Activated T-helper 1 cell treated with Interleukin-2 at 50 U/mL for 16 hours (primary cell): Measurements from ENCODE around the gene KEAP1.
A peak's percentile ranks its signal among the peaks of the same experiment; 100 is the strongest.
"Not testable (repeated sequence)": the region's sequence is repeated elsewhere in the genome, so short reads cannot be mapped to it uniquely, and the experiment has no call there.

ENCODE experiments used
- DNase-seq: peaks from one replicate; pipeline ENCODE4 v3.0.0-alpha.2; 2020; ENCODE audit warnings: low read depth

The KEAP1 gene

DNA sequence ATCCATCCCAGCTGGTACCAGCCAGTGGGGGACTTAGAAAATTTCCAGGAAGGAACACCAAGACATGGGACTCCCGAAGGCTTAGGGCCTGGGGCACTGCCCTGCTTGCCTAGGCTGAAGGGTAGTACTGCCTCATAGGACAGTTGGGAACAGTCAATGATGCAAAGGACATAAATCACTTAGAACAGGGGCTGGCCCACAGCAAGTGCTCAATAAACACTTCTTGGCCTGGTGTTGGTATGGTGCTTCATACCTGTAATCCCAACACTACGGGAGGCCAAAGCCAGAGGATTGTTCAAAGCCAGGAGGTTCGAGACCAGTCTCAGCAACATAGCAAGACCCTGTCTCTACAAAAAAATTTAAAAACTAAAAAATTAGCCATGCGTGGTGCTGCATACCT lies 5.8 kb downstream of the KEAP1 start:
- no peak for DNase-seq

DNA sequence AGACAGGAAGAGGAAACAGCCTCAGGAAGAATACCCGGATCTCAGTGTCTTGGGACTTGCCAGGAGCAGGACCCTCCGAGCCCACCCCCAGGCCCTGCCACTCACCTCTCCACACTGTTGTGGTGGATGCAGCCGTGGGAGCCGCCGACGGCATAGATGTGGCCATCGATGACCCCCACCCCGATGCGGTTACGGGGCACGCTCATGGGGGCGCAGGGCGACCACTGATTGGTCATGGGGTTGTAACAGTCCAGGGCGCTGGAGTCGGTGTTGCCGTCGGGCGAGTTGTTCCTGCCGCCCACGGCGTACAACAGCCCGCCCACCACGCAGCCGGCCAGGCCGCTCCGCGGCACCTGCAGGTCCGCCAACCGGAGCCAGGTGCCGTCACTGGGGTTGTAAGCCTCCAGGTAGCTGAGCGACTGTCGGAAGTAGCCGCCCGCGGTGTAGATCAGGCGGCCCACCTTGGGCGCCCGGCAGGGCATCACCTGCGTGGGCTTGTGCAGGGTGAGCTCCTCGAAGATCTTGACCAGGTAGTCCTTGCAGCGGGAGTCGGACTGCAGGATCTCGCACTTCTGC lies 11.6 kb downstream of the KEAP1 start:
- no peak for DNase-seq

DNA sequence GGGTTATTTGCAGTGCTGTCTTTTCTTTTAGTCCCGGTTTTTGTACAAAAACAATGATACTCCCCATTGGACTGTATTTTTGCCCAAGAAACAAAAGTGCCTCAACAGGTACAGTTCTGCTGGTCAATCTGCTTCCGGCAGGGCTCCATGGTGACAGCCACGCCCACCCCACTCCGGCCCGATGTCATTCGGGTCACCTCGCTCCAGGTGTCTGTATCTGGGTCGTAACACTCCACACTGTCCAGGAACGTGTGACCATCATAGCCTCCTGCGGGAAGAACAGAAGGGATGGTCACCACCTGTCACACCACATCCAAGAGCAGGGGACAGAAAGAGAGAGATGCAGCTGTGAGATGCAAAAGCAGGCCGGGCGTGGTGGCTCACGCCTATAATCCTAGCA lies 16.6 kb downstream of the KEAP1 start:
- no peak for DNase-seq

DNA sequence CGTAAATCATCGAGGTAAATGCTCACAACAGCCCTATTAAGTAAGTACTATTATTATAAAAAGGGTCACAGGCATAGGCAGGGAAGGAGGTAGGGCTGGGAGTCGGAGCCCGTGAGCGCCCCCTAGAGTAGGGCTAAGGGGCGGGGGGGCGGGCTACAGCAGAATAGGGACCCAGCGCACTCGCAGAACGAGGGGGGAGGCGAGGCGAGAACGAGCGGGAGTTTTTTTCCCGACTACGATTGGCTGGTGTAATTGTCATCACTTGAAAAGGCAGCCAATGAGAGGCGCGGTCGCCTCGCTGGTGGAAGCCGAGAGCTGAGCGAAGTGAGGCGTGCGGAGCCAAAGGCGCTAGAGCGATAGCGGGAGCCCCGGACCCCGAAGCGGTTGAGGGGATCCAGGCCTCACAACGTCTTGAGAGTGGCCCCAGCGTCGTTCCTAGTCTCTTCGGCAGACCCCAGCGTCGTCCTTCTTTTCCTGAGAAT lies 24.2 kb downstream of the KEAP1 start:
- DNase-seq = peak; percentile 79

DNA sequence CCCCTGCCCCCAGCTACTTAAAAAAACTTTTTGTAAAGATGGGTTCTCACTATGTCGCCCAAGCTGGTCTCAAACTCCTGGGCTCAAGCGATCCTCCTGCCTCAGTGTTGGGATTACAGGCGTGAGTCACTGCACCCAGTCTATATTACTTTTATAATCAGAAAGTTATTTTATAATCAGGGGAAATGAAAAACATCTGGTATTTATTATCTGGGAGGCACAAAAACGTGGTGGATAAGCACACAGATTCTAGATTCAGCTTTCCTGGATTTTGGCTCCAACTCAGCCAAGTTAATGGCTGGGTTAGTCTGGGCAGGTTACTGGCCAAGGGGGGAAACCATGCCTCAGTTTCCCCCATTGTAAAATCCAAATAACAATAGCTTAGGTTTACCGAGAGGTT lies 24.7 kb downstream of the KEAP1 start:
- DNase-seq = no peak

DNA sequence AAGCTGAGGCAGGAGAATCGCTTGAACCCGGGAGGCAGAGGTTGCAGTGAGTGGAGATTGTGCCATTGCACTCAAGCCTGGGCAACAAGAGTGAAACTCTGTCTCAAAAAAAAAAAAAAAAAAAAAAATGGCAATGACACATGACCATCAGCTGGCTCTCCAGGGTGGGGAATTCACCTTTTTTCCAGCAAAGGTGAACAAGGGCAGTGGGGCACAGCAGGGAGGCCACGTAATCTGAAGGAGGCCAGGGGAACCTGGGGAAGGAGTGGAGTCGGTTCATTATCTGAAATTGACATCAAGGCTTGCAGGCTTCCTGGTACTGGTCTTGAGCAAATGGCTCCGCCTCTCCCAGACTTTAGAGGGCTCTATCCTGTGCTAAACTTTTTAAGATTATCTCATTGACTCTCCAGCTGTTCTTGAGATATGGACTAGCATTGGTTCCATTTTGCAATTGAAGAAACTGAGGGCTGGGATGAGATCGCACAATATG lies 28.1 kb downstream of the KEAP1 start:
- no peak for DNase-seq

DNA sequence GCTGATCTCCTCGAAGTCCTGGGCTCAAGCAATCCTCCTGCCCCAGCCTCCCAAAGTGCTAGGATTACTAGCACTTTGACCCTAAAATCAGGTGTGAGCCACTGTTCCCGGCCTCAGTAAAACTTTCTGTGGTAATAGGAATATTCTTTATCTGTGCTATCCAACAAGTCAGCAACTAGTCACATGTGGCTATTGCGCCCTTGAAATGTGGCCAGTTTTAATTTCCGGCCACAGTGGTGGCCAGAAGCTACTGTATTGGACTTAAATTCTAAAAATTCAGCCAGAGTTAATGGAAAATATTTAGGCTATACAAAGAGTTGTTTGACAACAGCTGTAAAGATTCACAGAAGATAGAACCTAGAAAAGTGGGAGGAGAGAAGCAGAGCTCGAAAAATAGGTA lies 30.0 kb downstream of the KEAP1 start:
- no peak for DNase-seq

DNA sequence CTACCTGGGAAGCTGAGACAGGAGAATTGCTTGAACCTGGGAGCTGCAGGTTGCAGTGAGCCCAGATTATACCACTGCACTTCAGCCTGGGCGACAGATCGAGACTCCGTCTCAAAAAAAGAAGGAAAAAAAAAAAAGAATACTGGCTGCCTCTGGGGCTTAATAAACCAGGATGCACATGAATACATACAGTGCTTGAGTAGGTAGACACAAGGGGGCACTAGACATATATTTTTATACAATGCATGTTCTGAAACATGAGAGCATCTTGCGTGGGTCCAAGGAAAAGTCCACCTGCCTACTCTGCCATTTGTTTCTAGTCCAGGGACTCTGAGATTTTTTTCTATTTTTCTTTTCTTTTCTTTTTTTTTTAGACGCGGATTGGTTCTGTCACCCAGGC lies 31.2 kb downstream of the KEAP1 start:
- no peak for DNase-seq

DNA sequence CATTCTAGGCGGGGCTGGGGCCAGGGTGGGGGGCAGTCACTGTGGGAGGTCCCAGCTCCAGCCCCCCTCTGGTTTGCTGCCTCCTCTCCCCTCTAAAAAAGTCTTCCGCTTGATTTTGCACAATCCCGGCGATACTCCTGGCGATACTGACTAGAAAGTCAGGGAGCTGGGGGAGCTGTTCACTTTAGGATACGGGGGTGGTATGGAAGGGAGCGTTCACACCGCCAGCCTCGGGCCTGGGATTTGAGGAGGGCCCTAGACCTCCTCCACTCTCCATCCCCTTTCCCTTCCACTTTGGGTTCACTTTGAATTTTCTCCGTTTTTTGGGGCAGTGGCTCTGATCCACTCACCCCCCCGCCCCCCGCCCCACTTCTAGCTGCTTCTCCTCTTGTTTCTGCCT lies 35.0 kb downstream of the KEAP1 start:
- DNase-seq = no peak

DNA sequence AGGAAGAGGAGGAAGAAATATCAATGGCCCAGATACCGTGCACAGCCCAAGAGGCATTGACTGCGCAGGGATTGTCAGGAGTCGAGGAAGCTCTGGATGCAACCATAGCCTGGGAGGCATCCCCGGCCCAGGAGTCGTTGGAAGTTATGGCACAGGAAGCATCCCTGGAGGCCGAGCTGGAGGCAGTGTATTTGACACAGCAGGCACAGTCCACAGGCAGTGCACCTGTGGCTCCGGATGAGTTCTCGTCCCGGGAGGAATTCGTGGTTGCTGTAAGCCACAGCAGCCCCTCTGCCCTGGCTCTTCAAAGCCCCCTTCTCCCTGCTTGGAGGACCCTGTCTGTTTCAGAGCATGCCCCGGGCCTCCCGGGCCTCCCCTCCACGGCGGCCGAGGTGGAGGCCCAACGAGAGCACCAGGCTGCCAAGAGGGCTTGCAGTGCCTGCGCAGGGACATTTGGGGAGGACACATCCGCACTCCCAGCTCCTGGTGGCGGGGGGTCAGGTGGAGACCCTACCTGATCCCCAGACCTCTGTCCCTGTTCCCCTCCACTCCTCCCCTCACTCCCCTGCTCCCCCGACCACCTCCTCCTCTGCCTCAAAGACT lies 36.0 kb downstream of the KEAP1 start:
- no peak for DNase-seq

DNA sequence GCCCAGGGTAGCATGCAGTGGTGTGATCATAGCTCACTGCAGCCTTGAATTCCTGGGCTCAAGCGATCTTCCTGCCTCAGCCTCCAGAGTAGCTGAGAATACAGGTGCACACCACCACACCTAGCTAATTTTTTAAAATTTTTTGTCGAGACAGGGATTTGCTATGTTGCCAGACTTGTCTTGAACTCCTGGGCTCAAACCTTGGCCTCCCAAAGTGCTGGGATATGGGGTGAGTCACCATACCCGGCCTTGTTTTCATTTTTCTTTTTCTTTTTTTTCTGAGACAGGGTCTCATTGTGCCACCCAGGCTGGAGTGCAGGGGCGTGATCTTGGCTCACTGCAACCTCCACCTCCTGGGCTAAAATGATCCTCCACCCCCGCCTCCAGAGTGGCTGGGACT lies 38.7 kb downstream of the KEAP1 start:
- no peak for DNase-seq

DNA sequence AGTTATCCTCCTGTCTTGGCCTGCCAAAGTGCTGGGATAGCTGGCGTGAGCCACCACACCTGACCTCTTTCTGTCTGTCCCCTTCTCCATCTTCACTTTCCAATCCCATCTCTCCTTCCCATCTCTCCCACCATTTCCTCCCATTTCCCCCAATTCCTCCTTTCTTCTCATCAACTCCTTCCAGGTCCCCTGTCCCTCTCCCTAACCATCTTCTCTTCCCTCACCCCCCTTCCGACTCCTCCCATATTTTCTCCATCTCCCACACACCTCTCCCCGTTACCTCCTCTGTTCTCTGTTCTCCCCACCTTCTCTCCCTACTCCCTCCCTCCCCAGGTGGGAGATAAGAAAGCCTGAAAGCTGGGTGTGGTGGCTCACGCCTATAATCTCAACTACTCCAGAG lies 40.6 kb downstream of the KEAP1 start:
- no peak for DNase-seq

DNA sequence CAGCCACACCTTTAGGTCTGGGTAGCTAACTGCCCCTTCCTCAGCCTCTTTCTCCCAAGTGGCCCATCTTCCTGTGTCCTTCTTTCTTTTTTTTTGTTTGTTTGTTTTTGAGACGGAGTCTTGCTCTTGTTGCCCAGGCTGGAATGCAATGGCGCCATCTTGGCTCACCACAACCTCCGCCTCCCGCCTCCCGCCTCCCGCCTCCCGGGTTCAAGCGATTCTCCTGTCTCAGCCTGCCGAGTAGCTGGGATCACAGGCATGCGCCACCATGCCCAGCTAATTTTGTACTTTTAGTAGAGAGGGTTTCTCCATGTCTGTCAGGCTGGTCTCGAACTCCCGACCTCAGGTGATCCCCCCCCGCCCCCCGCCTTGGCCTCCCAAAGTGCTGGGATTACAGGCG lies 41.1 kb downstream of the KEAP1 start:
- not testable (repeated sequence) for DNase-seq

DNA sequence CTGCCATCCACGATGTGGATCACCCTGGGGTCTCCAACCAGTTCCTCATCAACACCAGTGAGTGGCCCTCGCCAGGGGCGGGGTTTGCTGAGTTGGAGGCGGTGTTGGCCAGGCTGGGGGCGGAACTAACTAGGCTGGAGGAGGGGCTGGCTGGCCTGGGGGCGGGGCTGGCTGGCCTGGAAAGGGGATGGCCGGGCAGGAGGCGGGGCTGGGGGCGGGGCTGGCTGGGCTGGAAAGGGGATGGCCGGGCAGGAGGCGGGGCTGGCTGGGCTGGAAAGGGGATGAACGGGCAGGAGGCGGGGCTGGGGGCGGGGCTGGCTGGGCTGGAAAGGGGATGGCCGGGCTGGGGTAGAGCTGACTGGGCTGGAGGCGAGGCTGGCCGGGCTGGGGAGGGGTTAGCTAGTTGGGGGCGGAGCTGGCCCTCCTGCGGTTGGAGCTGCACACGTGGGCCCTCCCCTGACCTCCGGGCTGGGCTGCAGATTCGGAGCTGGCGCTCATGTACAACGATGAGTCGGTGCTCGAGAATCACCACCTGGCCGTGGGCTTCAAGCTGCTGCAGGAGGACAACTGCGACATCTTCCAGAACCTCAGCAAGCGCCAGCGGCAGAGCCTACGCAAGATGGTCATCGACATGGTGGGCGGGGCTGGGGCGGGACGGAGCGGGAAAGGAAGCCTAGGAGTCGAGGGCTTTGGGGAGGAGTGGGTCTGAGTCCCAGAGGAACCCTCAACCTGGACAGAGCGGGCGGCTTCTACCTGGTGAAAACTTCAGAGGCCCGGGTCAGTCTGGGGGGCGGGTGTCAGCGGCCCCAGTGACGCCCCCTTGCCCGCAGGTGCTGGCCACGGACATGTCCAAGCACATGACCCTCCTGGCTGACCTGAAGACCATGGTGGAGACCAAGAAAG lies 41.9 kb downstream of the KEAP1 start:
- DNase-seq = peak; percentile 73

DNA sequence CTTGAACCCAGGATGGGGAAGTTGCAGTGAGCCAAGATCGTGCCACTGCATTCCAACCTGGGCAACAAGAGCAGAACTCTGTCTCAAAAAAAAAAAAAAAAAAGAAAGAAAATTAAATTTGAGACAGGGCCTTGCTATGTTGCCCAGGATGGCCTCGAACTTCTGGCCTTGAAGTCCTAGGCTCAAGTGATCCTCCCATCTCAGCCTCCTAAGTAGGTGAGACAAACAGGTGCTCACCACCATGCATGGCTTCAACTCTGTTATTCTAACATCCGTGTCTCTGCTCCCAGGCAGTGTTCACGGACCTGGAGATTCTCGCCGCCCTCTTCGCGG lies 42.5 kb downstream of the KEAP1 start:
- DNase-seq = no peak

DNA sequence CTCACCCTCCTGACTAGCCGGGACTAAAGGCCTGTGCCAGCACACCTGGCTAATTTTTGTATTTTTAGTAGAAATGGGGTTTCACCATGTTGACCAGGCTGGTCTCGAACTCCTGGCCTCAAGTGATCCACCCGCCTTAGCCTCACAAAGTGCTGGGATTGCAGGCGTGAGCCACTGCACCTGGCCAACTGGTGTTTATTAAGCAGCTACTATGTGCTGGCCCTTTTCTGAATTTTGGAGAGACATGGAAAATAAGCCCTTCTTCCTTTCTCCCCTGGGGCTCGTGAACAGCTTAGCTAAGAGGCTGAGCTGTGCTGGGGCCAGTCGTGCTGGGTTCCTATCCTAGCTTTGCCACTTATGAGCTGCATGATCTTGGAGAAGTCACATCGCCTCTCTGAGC lies 44.4 kb downstream of the KEAP1 start:
- not testable (repeated sequence) for DNase-seq

DNA sequence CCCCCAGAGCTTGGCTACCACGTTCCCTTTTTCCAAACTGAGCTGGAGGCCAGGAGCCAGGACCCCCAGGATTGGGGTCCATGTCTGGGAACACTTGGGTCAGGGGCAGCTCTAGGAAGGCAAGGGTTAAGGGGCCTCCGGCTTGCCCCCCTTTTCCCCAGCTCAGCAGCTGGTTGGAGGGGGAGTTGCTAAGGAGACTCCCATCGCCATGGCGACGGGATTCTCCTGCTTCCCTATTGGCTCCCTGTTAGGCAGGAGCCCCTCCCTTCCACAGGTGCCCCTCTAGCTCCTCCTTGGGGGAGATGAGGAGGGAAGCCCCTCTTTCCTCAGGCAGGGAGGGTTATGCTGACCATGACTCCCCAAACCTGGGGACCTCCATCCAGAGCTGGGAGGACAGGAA lies 48.9 kb downstream of the KEAP1 start:
- no peak for DNase-seq

DNA sequence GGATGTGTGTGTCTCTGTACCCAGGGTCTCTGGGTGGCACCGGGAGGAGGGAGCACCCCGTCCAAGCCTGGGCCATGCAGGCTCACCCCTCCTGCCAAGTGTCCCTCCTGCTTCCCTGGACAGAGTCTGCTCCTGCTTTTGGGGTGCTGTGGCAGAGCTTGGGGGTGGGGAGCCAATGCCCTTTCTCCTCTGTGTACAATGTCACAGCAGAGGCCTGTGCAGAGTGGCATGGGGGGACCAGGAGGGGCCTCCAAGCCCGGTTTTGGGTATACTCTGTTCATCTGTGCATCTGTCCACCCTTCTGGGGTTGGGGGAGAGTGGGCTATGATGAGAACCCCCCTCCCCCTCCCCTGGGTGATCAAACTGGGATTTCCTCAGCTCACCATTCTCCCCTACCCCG lies 49.3 kb downstream of the KEAP1 start:
- DNase-seq = no peak

DNA sequence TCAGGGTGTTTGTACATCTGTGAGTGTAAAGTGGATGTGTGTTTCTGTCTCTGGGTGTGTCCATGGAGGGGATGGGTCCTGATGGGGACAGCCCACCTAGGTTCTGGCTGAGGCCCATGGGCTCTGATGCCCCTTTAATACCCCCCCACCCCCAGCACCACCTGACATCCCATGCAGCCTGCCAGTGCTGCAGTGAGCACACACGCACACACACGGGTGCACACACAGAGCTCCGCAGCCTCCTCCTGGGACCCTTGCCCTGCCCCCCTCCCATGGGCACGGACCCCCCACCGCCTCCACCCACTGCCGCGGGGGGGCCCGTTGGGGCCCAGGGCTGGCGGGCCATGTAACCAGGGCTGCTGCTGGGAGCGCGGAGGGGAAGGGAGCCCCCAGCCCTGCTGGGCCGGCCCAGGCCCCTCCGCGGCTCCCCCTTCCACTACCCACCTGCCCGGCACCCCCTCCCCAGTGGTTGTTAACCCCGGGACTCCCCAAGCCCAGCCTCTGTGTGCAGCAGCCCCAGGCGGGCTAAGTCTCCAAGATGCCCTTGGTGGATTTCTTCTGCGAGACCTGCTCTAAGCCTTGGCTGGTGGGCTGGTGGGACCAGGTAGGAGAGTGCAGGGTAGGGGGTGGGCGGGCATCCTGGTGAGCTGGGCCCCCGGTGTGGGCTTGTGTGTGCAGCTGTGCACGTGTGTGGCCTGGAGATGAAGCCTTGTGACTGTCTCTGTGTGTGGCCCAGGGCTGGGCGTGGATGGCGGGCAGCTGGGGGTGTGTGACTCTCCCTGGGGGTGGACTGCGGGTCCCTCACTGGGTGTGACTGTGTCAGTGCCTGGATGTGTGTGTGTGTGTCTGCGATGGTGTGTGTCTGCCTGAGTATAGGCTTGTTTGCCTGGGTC lies 50.2 kb downstream of the KEAP1 start:
- no peak for DNase-seq

DNA sequence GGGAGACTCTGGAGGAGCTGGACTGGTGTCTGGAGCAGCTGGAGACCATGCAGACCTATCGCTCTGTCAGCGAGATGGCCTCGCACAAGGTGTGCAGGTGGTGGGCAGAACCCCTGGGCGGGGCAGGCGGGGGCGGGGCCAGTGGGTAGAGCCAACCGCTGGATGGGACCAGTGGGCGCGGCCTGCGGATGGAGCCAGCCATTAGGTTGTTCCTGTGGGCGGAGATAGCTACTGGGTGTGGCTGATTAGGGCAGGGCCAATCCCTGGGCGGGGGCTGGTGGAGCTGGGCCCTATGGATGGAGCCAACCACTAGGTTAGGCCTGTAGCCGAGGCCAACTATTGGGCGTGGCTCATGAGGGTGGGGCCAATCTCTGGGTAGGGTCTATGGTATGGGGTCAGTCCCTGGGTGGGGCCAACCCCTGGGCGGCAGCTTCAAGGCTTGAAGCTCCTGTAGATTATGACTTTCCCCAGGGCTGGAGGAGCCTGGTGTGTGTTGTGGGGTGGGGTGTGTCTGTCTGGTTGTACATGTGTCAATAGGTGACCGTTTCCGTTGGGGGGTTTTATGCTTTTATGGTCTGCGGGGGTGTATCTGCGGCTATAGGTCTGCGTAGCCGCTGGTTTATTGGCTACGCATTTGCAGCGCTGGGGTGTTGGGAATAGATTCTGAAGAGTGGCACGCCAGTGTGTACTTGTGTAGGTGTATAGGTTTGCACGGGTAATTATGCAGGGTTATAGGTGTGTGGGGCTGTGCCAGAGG lies 52.1 kb downstream of the KEAP1 start:
- DNase-seq = no peak

DNA sequence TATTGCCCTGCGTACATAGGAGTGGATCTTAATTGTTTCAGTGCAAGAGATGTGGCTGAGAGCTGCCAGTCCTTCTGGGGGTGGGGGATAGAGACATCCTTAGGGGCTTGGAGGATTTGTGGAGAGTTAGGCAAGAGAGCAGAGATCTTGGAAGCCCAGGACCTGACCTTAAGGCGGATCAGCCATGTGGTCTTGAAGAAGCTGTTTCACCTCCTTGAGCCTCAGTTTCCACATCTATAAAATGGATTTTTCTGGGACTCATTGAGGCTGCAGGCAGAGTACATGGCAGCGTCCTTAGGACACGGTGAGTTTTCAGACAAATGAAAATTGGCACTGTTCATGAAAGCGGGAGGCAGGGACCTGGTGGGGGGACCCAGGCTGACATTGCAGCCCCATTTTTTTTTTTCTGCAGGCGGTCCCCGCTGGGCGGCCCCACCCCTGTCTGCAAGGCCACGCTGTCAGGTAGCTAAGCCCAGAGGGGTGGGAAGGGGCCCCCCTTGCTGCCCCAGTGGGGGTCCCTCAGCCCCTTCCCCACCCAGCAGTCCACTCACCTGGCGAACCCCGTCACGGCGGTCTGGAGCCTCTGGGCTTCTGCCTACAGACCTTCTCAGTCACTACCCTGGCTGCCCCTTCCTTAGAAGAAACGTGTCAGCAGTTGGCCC lies 52.8 kb downstream of the KEAP1 start:
- DNase-seq = no peak
